GM19468 (cell line): ENCODE results near the gene RASGEF1C.

Experiments used
- ATAC-seq: cut with Tn5 transposase; IDR thresholded peaks from one replicate; pipeline ENCODE4 v1.9.1; 2021; ENCODE audit warnings: mild to moderate bottlenecking, moderate library complexity, moderate number of reproducible peaks; ENCODE audit not compliant: unreplicated experiment; ENCODE audit errors: extremely low read depth

The RASGEF1C gene

DNA sequence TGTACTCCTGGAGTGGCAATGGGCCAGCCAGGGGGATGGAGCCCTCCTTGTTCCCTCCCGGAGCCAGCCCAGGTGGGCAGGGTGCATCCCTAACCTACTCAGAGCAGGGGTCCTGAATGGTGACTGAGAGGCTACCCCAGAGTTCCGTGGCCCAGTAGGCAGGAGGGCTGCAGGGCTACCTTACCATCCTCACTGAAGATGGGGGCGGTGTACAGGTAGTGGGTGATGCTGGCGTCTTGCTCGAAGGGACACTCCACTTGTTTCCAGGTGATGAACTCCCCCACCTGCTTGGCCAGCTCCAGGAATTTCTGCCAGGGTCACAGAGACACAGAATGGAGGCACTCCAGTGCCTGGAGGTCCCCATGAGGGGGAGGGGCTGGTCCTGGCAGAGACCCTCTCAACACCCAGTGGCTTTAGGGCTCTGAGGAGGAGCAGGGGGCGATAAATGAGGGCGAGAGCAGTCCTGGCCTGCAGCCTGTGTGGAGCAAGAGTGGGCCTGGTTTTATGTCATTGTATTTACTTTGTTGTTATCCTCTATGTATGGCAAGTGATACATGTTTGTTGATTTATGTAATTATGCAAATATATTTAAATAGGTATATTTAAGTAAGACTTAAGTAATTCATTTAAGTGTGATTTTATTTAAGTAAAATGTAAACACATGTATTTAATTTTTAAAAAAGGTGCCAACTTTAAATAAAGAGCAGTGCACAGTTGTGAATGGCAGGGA is 97.6 kb downstream of the RASGEF1C start:
- no peak for ATAC-seq

GRCh38 chr5:180109920-180110319 is 99.1 kb downstream of the RASGEF1C start:
- ATAC-seq, result no peak

GRCh38 chr5:180107005-180107404 is 102.0 kb downstream of the RASGEF1C start:
- no peak for ATAC-seq

GRCh38 chr5:180105827-180106312 is 103.1 kb downstream of the RASGEF1C start:
- ATAC-seq, result no peak

GRCh38 chr5:180104168-180104530 is 104.9 kb downstream of the RASGEF1C start:
- ATAC-seq, result no peak

- ATAC-seq, result no peak
These were observed 105.4 kb downstream of the RASGEF1C start for GRCh38 chr5:180103487-180104167.

GRCh38 chr5:180102636-180103035 is 106.4 kb downstream of the RASGEF1C start:
- ATAC-seq, result no peak

- no peak for ATAC-seq
These were observed 107.4 kb downstream of the RASGEF1C start for GRCh38 chr5:180101451-180102105.

GRCh38 chr5:180100621-180101450 is 108.2 kb downstream of the RASGEF1C start:
- ATAC-seq, result no peak

DNA sequence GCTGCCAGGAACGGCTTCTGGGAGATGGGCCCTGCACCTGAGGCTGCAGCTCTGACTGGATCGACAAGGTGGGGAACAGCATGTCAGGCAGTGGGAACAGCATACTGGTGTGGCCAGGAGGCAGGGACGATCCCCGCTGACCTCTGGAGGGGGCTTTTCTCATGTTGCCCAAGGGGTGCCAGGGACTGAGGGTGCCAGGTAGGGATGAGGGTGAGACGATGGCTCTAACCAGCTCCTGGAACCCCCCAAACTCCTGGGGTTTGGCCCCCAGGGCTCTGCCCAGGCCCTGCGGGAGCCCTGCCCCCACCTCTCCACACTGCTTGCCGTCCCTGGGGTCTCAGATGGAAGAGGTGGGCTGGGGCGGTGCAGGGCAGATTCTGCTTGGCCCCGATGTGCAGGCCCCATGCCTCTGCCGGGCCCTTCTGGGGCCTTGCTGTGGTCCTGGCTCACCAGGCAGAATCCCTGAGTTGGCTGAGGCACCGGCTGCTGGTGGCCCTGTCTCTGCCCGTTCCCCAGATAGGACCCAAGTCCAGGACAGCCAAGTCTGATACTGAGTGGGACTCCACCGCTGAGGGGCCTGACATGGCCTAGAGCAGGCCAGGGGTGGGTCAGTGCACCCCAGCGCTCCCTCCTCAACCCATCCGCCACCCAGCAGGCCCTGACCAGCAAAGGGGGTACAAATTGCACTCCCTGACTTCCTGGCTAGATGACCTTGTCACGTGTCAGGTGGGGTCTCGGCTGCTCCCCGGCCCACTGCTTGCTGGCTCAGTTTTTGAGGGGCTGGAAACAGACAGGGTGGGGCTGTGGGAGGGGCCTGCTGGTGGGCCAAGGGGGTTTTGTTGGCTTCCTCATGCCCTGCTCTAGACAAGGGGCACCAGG is 109.0 kb downstream of the RASGEF1C start:
- no peak for ATAC-seq

DNA sequence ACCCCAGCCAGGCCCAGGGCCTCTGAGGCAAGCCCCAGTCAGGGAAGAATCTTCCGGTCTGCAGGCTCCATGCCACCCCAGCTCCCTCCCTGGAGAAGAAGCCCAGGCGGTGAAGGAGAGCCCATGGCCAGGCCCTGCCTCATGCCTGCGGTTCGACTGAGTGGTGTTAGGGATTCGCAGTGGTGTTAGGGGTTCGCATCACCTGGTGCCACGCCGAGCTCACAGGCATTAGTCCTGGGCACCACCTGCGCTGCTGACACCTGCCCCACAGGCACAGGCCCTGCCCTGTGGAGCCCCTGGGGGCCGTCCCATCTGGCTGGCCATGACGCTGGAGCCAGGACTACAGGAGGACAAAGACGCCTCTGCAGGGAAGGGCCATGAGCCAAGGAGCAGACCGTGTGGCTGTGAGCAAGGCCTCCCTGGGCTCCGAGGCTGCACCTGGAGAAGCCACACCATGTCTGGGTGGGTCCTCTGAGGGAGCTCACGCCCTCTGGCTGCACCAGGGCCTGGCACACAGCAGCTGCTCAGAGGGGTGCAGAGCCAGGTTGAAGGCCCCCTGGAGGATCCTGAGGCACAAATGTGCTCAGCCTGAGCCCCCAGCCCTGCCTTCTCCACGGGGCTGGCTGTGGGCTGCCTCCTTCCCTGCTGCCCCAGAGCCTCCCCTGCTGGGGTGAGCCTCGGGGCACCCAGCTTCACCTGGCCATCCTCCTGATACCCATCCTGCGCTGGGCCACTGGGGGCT is 109.8 kb downstream of the RASGEF1C start:
- no peak for ATAC-seq

GRCh38 chr5:180098526-180098925 is 110.5 kb downstream of the RASGEF1C start:
- ATAC-seq, result no peak

DNA sequence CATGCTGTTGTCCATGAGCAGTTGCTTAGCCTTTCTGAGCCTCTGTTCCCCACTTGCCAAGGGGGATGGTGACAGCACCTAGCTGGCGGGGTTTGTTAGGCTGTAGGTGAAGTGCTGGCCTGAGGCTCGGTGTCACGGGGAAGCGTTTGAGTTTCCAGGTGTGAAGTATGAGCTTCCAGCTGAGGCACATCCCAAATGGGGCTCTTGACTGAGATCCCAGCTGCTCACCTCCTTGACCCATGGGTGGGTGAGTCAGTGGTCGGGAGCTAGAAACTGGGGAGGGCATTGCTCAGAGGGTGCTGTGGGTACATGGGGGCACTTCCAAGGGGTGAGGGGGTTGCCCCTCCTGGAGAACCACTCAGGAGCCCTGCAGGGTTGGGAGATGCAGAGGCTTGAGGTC is 111.1 kb downstream of the RASGEF1C start:
- ATAC-seq, result no peak

DNA sequence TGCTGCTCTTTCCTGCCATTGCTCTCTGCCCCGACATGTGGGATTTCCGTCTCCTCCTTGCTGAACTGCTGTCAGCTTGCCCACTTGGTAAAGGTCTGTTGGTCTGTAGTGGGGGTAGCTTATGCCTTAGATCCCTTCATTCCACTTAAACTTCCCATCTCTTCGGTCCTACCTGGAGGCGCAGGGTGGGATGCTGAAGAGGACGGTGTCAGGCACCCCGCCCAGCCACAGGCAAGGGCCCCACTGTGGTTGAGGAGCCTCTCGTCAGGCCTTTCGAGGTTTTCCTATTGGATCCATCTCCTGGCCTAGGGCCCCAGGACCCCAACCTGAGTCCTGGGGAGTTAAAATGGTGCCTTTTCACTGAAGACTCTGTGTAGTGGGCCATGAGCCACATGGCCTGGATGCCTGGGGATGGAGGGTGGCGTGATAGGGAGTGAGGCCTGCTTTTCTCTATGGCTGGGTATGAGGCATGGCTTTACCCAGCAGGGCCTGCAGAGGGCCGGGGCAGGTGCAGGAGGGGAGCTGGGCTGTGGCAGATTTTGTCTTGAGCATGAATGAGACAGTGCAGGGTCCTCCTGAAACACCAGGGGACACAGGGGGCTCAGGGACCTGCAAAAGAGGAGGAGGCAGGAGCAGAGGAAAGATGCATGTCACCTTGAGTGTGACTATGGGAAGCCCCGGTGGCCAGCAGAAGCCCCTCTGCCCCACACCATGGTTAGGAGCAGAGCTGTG is 111.7 kb downstream of the RASGEF1C start:
- no peak for ATAC-seq

DNA sequence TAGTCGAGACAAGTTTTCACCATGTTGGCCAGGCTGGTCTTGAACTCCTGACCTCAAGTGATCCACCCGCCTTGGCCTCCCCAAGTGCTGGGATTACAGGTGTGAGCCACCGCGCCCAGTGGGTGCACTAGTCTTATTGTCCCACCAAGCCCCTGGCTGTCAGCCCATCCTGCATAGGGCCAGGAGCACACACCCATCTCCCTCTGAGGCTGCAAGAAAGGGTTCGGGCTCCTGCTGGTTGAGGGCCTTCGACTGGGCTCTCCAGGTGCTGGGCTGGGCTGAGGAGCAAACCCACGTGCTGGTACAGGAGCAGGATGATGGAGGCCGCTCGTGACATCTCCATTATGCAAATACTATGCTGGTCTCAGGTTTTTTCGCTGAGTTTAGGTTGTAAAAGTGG is 112.4 kb downstream of the RASGEF1C start:
- ATAC-seq, result no peak

DNA sequence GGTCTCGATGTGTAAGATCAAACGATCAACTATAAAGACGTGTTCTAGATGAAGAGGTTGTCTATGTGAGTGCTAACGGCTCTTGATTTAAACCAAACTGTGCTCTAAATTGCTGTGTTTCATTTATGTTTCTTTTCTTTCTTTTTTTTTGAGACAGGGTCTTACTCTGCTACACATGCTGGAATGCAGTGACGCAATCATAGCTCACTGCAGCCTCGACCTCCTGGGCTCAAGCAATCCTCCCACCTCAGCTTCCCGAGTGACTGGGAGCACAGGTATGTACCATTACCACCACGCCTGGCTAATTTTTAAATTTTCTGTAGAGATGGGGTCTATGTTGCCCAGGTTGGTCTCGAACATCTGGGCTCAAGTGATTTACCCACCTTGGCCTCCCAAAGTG is 113.5 kb downstream of the RASGEF1C start:
- ATAC-seq, result no peak

GRCh38 chr5:180093651-180094382 is 115.2 kb downstream of the RASGEF1C start:
- no peak for ATAC-seq
